ENCODE results near the gene DCLK1. TPM values are rescaled to one million over a fixed set of nuclear protein-coding genes. Genes with fewer than 3 reads are reported as not detected.

DCLK1 gene
- total and polyA plus RNA-seq, 10 of the 15 experiments (the other 5 are each of a cell fraction or from before 2014, with no cell fraction given) = not detected

- WGBS (ENCODE audit: insufficient coverage, insufficient replicate concordance, low lambda C conversion rate, missing lambda C conversion rate) = 47% methylated on average over 5 of the region's 5 CpGs
- Histone ChIP-seq H2AFZ (ENCODE audit: control insufficient read depth, low read depth, low read length) (no peak overlapping the region), H4K20me1 (ENCODE audit: control insufficient read depth, insufficient read depth) (no peaks in the 10 kb centered on the region), H3K27ac (ENCODE audit: control insufficient read depth, insufficient read depth) (no peak overlapping the region), H3K4me1 (ENCODE audit: control insufficient read depth, insufficient read depth, low read length) (no peaks in the 10 kb centered on the region), H3K4me2 (ENCODE audit: control insufficient read depth, insufficient read depth) (no peak overlapping the region), H3K9me3 (replicated peaks; ENCODE audit: control insufficient read depth, insufficient read depth, low read length) (no peaks in the 10 kb centered on the region), H3K9ac (ENCODE audit: control insufficient read depth, insufficient read depth, low read length) (no peak overlapping the region), H3K79me2 (ENCODE audit: control insufficient read depth, insufficient read depth, low read length) (no peaks in the 10 kb centered on the region), H3K27me3 (replicated peaks in 1 of 2; ENCODE audit: control insufficient read depth in 2 of 2, insufficient read depth in 2 of 2, low read length in 1 of 2) (no peaks in the 10 kb centered on the region), H3K4me3 (no peak overlapping the region), H3K36me3 (ENCODE audit: control insufficient read depth in 2 of 2, insufficient read depth in 2 of 2, low read length in 1 of 2) (no peaks in the 10 kb centered on the region)
- DNase-seq (ENCODE audit: low read depth, low spot score) = no peak
- ATAC-seq = no peak
- no peak for FAIRE-seq
- ChIA-PET RAD21 (ENCODE audit: unreplicated experiment) (interaction anchor here (0.6 kb wide), 1 partner anchor 183 kb away, joined by 3 read pairs; no protein-coding TSS in a partner anchor), SMC1A (ENCODE audit: uncharacterized antibody, unreplicated experiment) (no interaction called here), POLR2A (no interaction called here), CTCF (no interaction called here)
- in situ Hi-C loops (cut with MboI) = no loop called here
- BruUV-seq (replicated peaks) = no TSS peak
- intact Hi-C loops (cut with micrococcal nuclease; ENCODE audit: unreplicated experiment) = no loop called here
- TF ChIP-seq ZNF274 (IDR thresholded peaks at IDR 0.05; ENCODE audit: insufficient read depth, insufficient read length) = no peak
- TF ChIP-seq ZNF24 (IDR thresholded peaks at IDR 0.05) = no peak
- TF ChIP-seq NR2F1 (conservative IDR thresholded peaks at IDR 0.05) = no peak
- no peak for TF ChIP-seq MEF2B (IDR thresholded peaks at IDR 0.05; ENCODE audit: partially characterized antibody, poor library complexity, severe bottlenecking)
- no peak for TF ChIP-seq ATF2 (IDR thresholded peaks at IDR 0.05; ENCODE audit: low read length)
- no peak for TF ChIP-seq DPF2 (IDR thresholded peaks at IDR 0.05)
- TF ChIP-seq BCLAF1 (IDR thresholded peaks at IDR 0.05) = no peak
- no peak for TF ChIP-seq ZSCAN29 (IDR thresholded peaks at IDR 0.05)
- no peak for TF ChIP-seq BRCA1 (IDR thresholded peaks at IDR 0.05; ENCODE audit: low read depth, low read length)
Measured at GRCh38 chr13:36088463-36088862, 42.7 kb downstream of the DCLK1 start.
